Astrocyte (in vitro differentiated cells and primary cell): ENCODE measurements around the gene MRPS9.

Experiments used
- CTCF ChIP-seq: IDR thresholded peaks from 2 replicates; pipeline ENCODE4 v1.5.1; 2011; ENCODE audit warnings: low read depth, mild to moderate bottlenecking, inconsistent platforms, low read length, moderate library complexity; ENCODE audit not compliant: insufficient read depth
- EZH2 ChIP-seq: IDR thresholded peaks from 2 replicates; pipeline ENCODE4 v1.6.1; 2012; ENCODE audit warnings: mild to moderate bottlenecking, low read length, inconsistent platforms; ENCODE audit not compliant: insufficient read depth

- TF ChIP-seq CTCF (no peak), EZH2 (no peak)
Observed at GRCh38 chr2:105125428-105125827, 87.6 kb downstream of the MRPS9 start.
